ENCODE data around the gene MKNK2.
"Not testable (repeated sequence)": the region's sequence is repeated elsewhere in the genome, so short reads cannot be mapped to it uniquely, and the experiment has no call there.

Gene MKNK2

GRCh38 chr19:1991018-1991913 is 59.8 kb downstream of the MKNK2 start:
- DNase-seq (ENCODE audit: low read depth) = no peak

- DNase-seq (ENCODE audit: low read depth) = no peak
These were observed 60.6 kb downstream of the MKNK2 start for GRCh38 chr19:1990230-1991017.

- DNase-seq (ENCODE audit: low read depth) = no peak
These were observed 61.4 kb downstream of the MKNK2 start for GRCh38 chr19:1989513-1990229.

- not testable (repeated sequence) for DNase-seq (ENCODE audit: low read depth)
These were observed 62.6 kb downstream of the MKNK2 start for GRCh38 chr19:1988464-1988863.

All from activated T-cell treated with anti-CD3 and anti-CD28 coated beads for 48 hours (primary cell).